ENCODE results near the gene LBP.

- no peak for TF ChIP-seq CTCF (IDR thresholded peaks at IDR 0.05)
- no peak for TF ChIP-seq POLR2A (IDR thresholded peaks at IDR 0.05)
These were observed 21.1 kb upstream of the LBP start for GRCh38 chr20:38325167-38325566.
